SH-SY5Y (cell line): Measurements from ENCODE around the gene XRCC1.

Source experiments
- GATA2 ChIP-seq: IDR thresholded peaks from 2 replicates; pipeline ENCODE4 v1.6.1; 2011; ENCODE audit warnings: mild to moderate bottlenecking, low read depth, low read length
- GATA3 ChIP-seq: IDR thresholded peaks from 2 replicates; pipeline ENCODE4 v1.6.1; 2011; ENCODE audit warnings: low read depth, mild to moderate bottlenecking, low read length, moderate library complexity

- TF ChIP-seq GATA2 (no peak), GATA3 (no peak)
Observed at GRCh38 chr19:43561139-43561970, 14.0 kb downstream of the XRCC1 start.
